H1 (cell line): ENCODE data around the gene ULK1. TPM values are rescaled to one million over a fixed set of nuclear protein-coding genes. Genes with fewer than 3 reads are reported as not detected.

ENCODE experiments used
- CTCF ChIA-PET: fragments of 300-600 bp; sonication (Branson Sonifier 250); formaldehyde crosslinking; loops from one replicate; lab custom pipeline; 2021; ENCODE audit not compliant: partially characterized antibody; lab: Charles Lee
- POLR2A ChIA-PET: fragments of 300-600 bp; sonication (Branson Sonifier 250); formaldehyde crosslinking; loops from one replicate; lab custom pipeline; 2021; ENCODE audit warnings: inconsistent platforms; ENCODE audit not compliant: partially characterized antibody; lab: Charles Lee
- DNase-seq, 2 experiments: peaks; one replicate each; pipeline versions ENCODE4 v3.0.0 to v3.0.0-alpha.2; 2010 to 2022; ENCODE audit warnings: low spot score in 2 of 2, low read depth in 1 of 2, mixed read lengths in 1 of 2
- FAIRE-seq: peaks from 2 replicates; lab custom pipeline; 2011; peaks lifted over from hg19 to GRCh38; lab: Jason Lieb, UNC
- H2AFZ ChIP-seq: 2 replicates; pipeline ENCODE4 v1.8.1; 2012; ENCODE audit warnings: low read length, inconsistent platforms
- H2AK5ac ChIP-seq: 2 replicates; pipeline ENCODE4 v1.6.1; 2013; ENCODE audit warnings: low read depth, low read length
- H2BK120ac ChIP-seq: replicated peaks from 2 replicates; pipeline ENCODE3; 2013; ENCODE audit warnings: low read depth, low read length, inconsistent platforms
- H2BK12ac ChIP-seq: 2 replicates; pipeline ENCODE4 v1.6.1; 2013; ENCODE audit warnings: low read depth, low read length
- H2BK15ac ChIP-seq: 2 replicates; pipeline ENCODE4 v1.6.1; 2013; ENCODE audit warnings: low read length
- H2BK20ac ChIP-seq: 2 replicates; pipeline ENCODE4 v1.6.1; 2013; ENCODE audit warnings: low read length
- H2BK5ac ChIP-seq: 2 replicates; pipeline ENCODE4 v1.6.1; 2013; ENCODE audit warnings: low read depth, low read length
- H3K14ac ChIP-seq: 2 replicates; pipeline ENCODE4 v1.6.1; 2013; ENCODE audit warnings: inconsistent platforms; ENCODE audit not compliant: insufficient read length
- H3K18ac ChIP-seq: 2 replicates; pipeline ENCODE4 v1.6.1; 2013; ENCODE audit warnings: low read length; ENCODE audit errors: extremely low read depth
- H3K23ac ChIP-seq: 2 replicates; pipeline ENCODE4 v1.6.1; 2013; ENCODE audit warnings: inconsistent platforms; ENCODE audit not compliant: insufficient read length
- H3K23me2 ChIP-seq: 2 replicates; pipeline ENCODE4 v1.6.1; 2013; ENCODE audit warnings: low read depth, low read length
- H3K27ac ChIP-seq: 2 replicates; pipeline ENCODE4 v1.6.1; 2011; ENCODE audit warnings: low read depth, low read length, inconsistent platforms
- H3K27me3 ChIP-seq, 4 experiments: replicated peaks in 1 of 4; 1 replicate in 1 of 4; 2 replicates in 3 of 4; pipeline versions ENCODE4 v1.6.1 to v1.8.1; 2011 to 2013; ENCODE audit warnings: low read length in 3 of 4, mild to moderate bottlenecking in 3 of 4, inconsistent platforms in 2 of 4, mixed read lengths in 2 of 4, moderate library complexity in 1 of 4; ENCODE audit not compliant: control insufficient read depth in 3 of 4, insufficient read depth in 3 of 4; ENCODE audit errors: extremely low read depth in 1 of 4
- H3K36me3 ChIP-seq, 4 experiments: 2 replicates each; pipeline versions ENCODE4 v1.6.1 to v1.8.1; 2011 to 2013; ENCODE audit warnings: mild to moderate bottlenecking in 4 of 4, low read length in 3 of 4, moderate library complexity in 2 of 4, control low read depth in 1 of 4, inconsistent platforms in 1 of 4; ENCODE audit not compliant: insufficient read depth in 4 of 4, control insufficient read depth in 2 of 4
- H3K4ac ChIP-seq: replicated peaks from 2 replicates; pipeline ENCODE3; 2013; ENCODE audit warnings: low read length, low read depth, mixed read lengths, inconsistent platforms; ENCODE audit not compliant: insufficient read length
- H3K4me1 ChIP-seq, 4 experiments: replicated peaks in 1 of 4; 1 replicate in 1 of 4; 2 replicates in 3 of 4; pipeline versions ENCODE4 v1.6.1 to v1.8.1; 2011 to 2013; ENCODE audit warnings: low read length in 3 of 4, inconsistent platforms in 2 of 4, mixed read lengths in 1 of 4; ENCODE audit not compliant: insufficient read depth in 4 of 4, control insufficient read depth in 3 of 4
- H3K4me2 ChIP-seq, 2 experiments: 2 replicates each; pipeline versions ENCODE4 v1.6.1 to v1.8.1; 2011 to 2013; ENCODE audit warnings: low read depth in 2 of 2, low read length in 2 of 2, control low read depth in 1 of 2, inconsistent platforms in 1 of 2, mild to moderate bottlenecking in 1 of 2; ENCODE audit not compliant: insufficient read depth in 1 of 2
- H3K4me3 ChIP-seq, 4 experiments: fragments of 200-600, 300-600 bp in 1 of 4; sonication (generic), shearing (Covaris generic), sonication (Bioruptor Twin) in 1 of 4; 2 replicates each; pipeline versions ENCODE4 v1.5.1 to v1.8.1; 2011 to 2016; ENCODE audit warnings: low read length in 4 of 4, low read depth in 3 of 4, control low read depth in 2 of 4, inconsistent platforms in 2 of 4, mild to moderate bottlenecking in 2 of 4, mixed read lengths in 1 of 4, moderate library complexity in 1 of 4; ENCODE audit not compliant: insufficient read depth in 2 of 4; ENCODE audit errors: extremely low read depth in 1 of 4
- H3K56ac ChIP-seq: replicated peaks from 2 replicates; pipeline ENCODE3; 2013; ENCODE audit warnings: low read depth, mild to moderate bottlenecking, mixed read lengths, low read length, inconsistent platforms; ENCODE audit not compliant: insufficient read length
- H3K79me1 ChIP-seq: 2 replicates; pipeline ENCODE4 v1.6.1; 2013; ENCODE audit warnings: low read depth, low read length, control low read depth
- H3K79me2 ChIP-seq, 2 experiments: 2 replicates each; pipeline versions ENCODE4 v1.6.1 to v1.8.1; 2012 to 2013; ENCODE audit warnings: low read length in 2 of 2, mild to moderate bottlenecking in 2 of 2, inconsistent platforms in 1 of 2; ENCODE audit not compliant: insufficient read depth in 2 of 2, control insufficient read depth in 1 of 2
- H3K9ac ChIP-seq, 4 experiments: replicated peaks in 1 of 4; 1 replicate in 1 of 4; 2 replicates in 3 of 4; pipeline versions ENCODE4 v1.6.1 to v1.8.1; 2011 to 2013; ENCODE audit warnings: low read depth in 3 of 4, low read length in 3 of 4, control low read depth in 2 of 4, mild to moderate bottlenecking in 2 of 4, moderate library complexity in 2 of 4, inconsistent platforms in 1 of 4; ENCODE audit errors: extremely low read depth in 1 of 4
- H3K9me3 ChIP-seq, 2 experiments: 2 replicates each; pipeline versions ENCODE4 v1.6.1 to v1.8.1; 2012 to 2013; ENCODE audit warnings: mild to moderate bottlenecking in 2 of 2, moderate library complexity in 2 of 2, control low read depth in 1 of 2, inconsistent platforms in 1 of 2, low read depth in 1 of 2, low read length in 1 of 2, mixed read lengths in 1 of 2; ENCODE audit not compliant: insufficient read depth in 2 of 2
- H4K20me1 ChIP-seq, 2 experiments: replicated peaks in 1 of 2; 2 replicates each; pipeline versions ENCODE3 to v1.8.1; 2011 to 2013; ENCODE audit warnings: inconsistent platforms in 2 of 2, low read length in 2 of 2, mild to moderate bottlenecking in 1 of 2; ENCODE audit not compliant: insufficient read depth in 2 of 2, control insufficient read depth in 1 of 2
- H4K5ac ChIP-seq: 2 replicates; pipeline ENCODE4 v1.6.1; 2013; ENCODE audit warnings: low read length, low read depth, mixed read lengths, inconsistent platforms; ENCODE audit not compliant: insufficient read length
- H4K8ac ChIP-seq: 2 replicates; pipeline ENCODE4 v1.8.0; 2013; ENCODE audit warnings: mild to moderate bottlenecking, moderate library complexity, low read length, inconsistent platforms; ENCODE audit not compliant: insufficient read depth; ENCODE audit errors: extremely low read depth
- H4K91ac ChIP-seq: replicated peaks from 2 replicates; pipeline ENCODE3; 2013; ENCODE audit warnings: low read length, mixed read lengths, inconsistent platforms; ENCODE audit not compliant: insufficient read length
- CTCF ChIP-seq, 3 experiments: IDR thresholded peaks; 1 replicate in 2 of 3; 2 replicates in 1 of 3; pipeline versions ENCODE4 v1.5.1 to v1.6.1; 2011; ENCODE audit warnings: low read length in 3 of 3, mild to moderate bottlenecking in 3 of 3, inconsistent platforms in 2 of 3, low read depth in 1 of 3, moderate library complexity in 1 of 3; ENCODE audit not compliant: insufficient read depth in 1 of 3; ENCODE audit errors: control extremely low read depth in 1 of 3
- EP300 ChIP-seq, 2 experiments: IDR thresholded peaks; 1 replicate in 1 of 2; 2 replicates in 1 of 2; pipeline ENCODE4 v1.6.1; 2011 to 2012; ENCODE audit warnings: low read depth in 2 of 2, low read length in 2 of 2, mild to moderate bottlenecking in 2 of 2, borderline replicate concordance in 1 of 2, inconsistent platforms in 1 of 2, moderate library complexity in 1 of 2
- RAD21 ChIP-seq, 2 experiments: IDR thresholded peaks in 1 of 2; conservative IDR thresholded peaks in 1 of 2; 2 replicates each; pipeline ENCODE4 v1.6.1; 2011; ENCODE audit warnings: low read depth in 2 of 2, low read length in 2 of 2, improper control_type of control experiment in 1 of 2, inconsistent platforms in 1 of 2, mild to moderate bottlenecking in 1 of 2, moderate library complexity in 1 of 2
- WGBS, 2 experiments: shearing (Covaris generic) in 1 of 2; methylation state at CpG; one replicate each; pipeline versions ENCODE4 v1.1.6 to v1.1.7; 2013 to 2015; ENCODE audit warnings: low lambda C conversion rate in 2 of 2, mixed read lengths in 2 of 2, inconsistent platforms in 1 of 2, low coverage in 1 of 2, missing lambda C conversion rate in 1 of 2; ENCODE audit not compliant: insufficient replicate concordance in 2 of 2, insufficient coverage in 1 of 2, insufficient read length in 1 of 2; ENCODE audit errors: extremely low coverage in 1 of 2, missing lambda C conversion rate in 1 of 2; 5-methylcytosine and 5-hydroxymethylcytosine counted together
- polyA plus RNA-seq, 7 experiments: library from polyadenylated mRNA; depleted of rRNA in 3 of 7; stranded (reverse) in 5 of 7; unstranded in 2 of 7; fragments of >200 nt in 5 of 7; fragments of 200-250 nt in 2 of 7; gene quantifications; 1 replicate in 5 of 7; 2 replicates in 1 of 7; 4 replicates in 1 of 7; pipeline versions ENCODE4 v1.2.1 to v1.2.3, GENCODE V29; 2011 to 2013; ENCODE audit warnings: missing spikeins in 2 of 7, mixed read lengths in 2 of 7
- total RNA-seq: library from RNA; stranded (reverse); fragmentation: NEBNext Ultra II Directional; extraction: Animal tissue kit (Norgen Biotek cat#: 25700); gene quantifications from 2 replicates; pipeline ENCODE4 v1.2.1, GENCODE V29; 2021

The ULK1 gene
- total and polyA plus RNA-seq, 2 of the 8 experiments (the other 6 are each of a cell fraction or from before 2014, with no cell fraction given): 13.0 to 44.1 TPM

- Histone ChIP-seq H3K4me1 (no peaks in the 10 kb centered on the region), H3K79me1 (no peaks in the 10 kb centered on the region), H3K27me3 (no peaks in the 10 kb centered on the region), H3K4me2 (no peak overlapping the region), H3K36me3 (peaks cover 9 to 64% (median 36%) of the 10 kb centered on the region in 4 experiments), H3K4me3 (no peak overlapping the region), H2BK5ac (no peak overlapping the region), H3K23ac (no peak overlapping the region), H2BK120ac (no peak overlapping the region), H2AK5ac (no peak overlapping the region), H2BK12ac (no peak overlapping the region), H3K79me2 (no peaks in the 10 kb centered on the region), H3K27ac (no peak overlapping the region), H4K8ac (peak overlapping the region; percentile 28; the same call in 1 of the 2 replicates), H3K56ac (no peak overlapping the region), H2AFZ (no peak overlapping the region), H2BK20ac (no peak overlapping the region), H2BK15ac (no peak overlapping the region), H4K5ac (no peak overlapping the region), H3K4ac (no peak overlapping the region), H3K14ac (no peak overlapping the region), H3K9me3 (no peaks in the 10 kb centered on the region), H4K20me1 (peaks cover 0 to 11% of the 10 kb centered on the region in 2 experiments), H3K18ac (no peak overlapping the region), H3K23me2 (peaks cover 4% of the 10 kb centered on the region; the same call in 1 of the 2 replicates), H4K91ac (no peak overlapping the region), H3K9ac (no peak overlapping the region)
- FAIRE-seq (no peak), DNase-seq (no peak)
- CTCF ChIA-PET: interaction anchor here (0.7 to 1.6 kb wide), 4 partner anchors 11 to 101 kb away, joined by 3 to 6 read pairs (median 3); no protein-coding TSS in a partner anchor
- TF ChIP-seq EP300 (IDR thresholded peaks at IDR 0.05; ENCODE audit: borderline replicate concordance in 1 of 2, low read depth in 2 of 2, low read length in 2 of 2): no peak
- TF ChIP-seq CTCF (IDR thresholded peaks at IDR 0.05; ENCODE audit: control extremely low read depth in 1 of 3, insufficient read depth in 1 of 3, low read depth in 1 of 3, low read length in 3 of 3): peak in 2 of 3 experiments; percentile 18 to 34; a peak in 3 of 4 replicates
- 0 out of 4 replicates have a peak, but pooled peaks of 1 of the 2 experiments have one; percentile 18 for TF ChIP-seq RAD21 (IDR thresholded peaks at IDR 0.05 in 1 of 2, conservative IDR thresholded peaks at IDR 0.05 in 1 of 2; ENCODE audit: low read depth in 2 of 2, low read length in 2 of 2)
- 90% methylated on average over 12 of the region's 21 CpGs; no CpG with 5 or more reads in 1 of the 2 experiments for WGBS, 2 experiments
- POLR2A ChIA-PET: interaction anchor here (1.0 to 2.3 kb wide), 6 partner anchors 10 to 62 kb away, joined by 3 to 8 read pairs (median 3); partner anchors contain the start of gene PUS1
Observed at GRCh38 chr12:131915823-131916222, 21.4 kb downstream of the ULK1 start.
